ENCODE measurements around the gene GNAT1.

DNA sequence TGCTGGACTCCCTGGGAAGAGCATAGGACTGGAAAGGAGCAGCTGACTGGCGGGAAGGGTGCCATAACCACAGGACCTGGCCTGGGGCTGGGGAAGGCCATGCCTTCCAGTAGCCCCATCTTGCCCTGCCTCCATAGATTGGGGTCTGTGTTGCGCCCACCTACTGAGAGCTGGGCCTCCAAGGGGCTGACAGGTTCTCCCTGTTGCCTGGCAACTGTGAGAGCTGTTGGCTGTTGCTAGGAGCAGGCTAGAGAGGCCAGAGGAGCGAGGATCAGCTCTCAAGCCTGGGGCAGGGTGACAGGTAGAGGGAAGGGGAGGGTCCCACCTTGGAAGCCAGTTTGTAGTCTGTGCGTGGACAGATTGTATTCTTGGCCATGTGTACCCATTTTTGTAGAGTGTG lies 41.8 kb downstream of the GNAT1 start:
- no peak for TF ChIP-seq POLR2AphosphoS5 (IDR thresholded peaks at IDR 0.05)
- TF ChIP-seq, protein P1, sequence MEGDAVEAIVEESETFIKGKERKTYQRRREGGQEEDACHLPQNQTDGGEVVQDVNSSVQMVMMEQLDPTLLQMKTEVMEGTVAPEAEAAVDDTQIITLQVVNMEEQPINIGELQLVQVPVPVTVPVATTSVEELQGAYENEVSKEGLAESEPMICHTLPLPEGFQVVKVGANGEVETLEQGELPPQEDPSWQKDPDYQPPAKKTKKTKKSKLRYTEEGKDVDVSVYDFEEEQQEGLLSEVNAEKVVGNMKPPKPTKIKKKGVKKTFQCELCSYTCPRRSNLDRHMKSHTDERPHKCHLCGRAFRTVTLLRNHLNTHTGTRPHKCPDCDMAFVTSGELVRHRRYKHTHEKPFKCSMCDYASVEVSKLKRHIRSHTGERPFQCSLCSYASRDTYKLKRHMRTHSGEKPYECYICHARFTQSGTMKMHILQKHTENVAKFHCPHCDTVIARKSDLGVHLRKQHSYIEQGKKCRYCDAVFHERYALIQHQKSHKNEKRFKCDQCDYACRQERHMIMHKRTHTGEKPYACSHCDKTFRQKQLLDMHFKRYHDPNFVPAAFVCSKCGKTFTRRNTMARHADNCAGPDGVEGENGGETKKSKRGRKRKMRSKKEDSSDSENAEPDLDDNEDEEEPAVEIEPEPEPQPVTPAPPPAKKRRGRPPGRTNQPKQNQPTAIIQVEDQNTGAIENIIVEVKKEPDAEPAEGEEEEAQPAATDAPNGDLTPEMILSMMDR (IDR thresholded peaks at IDR 0.05) = no peak
